Tibial nerve (tissue), 4 donors: ENCODE data around the gene LLGL2. TPM values are rescaled to one million over a fixed set of nuclear protein-coding genes. Genes with fewer than 3 reads are reported as not detected.
"Not testable (repeated sequence)": the region's sequence is repeated elsewhere in the genome, so short reads cannot be mapped to it uniquely, and the experiment has no call there.

ENCODE experiments used
- DNase-seq, 2 donors: peaks; one replicate each; pipeline ENCODE4 v3.0.0-alpha.2; 2019; ENCODE audit warnings: low spot score in 2 of 2
- H3K27ac ChIP-seq, 4 donors: fragments of 200-600 bp; sonication (generic) in 3 of 4; one replicate each; pipeline ENCODE4 v1.5.1; 2017 to 2019; ENCODE audit warnings: mild to moderate bottlenecking in 1 of 4
- H3K27me3 ChIP-seq, 2 donors: fragments of 200-600 bp; sonication (generic) in 1 of 2; one replicate each; pipeline versions ENCODE4 v1.5.1 to v1.6.0; 2017 to 2019
- H3K36me3 ChIP-seq, 3 donors: fragments of 200-600 bp; sonication (generic); one replicate each; pipeline ENCODE4 v1.5.1; 2018 to 2019
- H3K4me1 ChIP-seq, 4 donors: fragments of 200-600 bp; sonication (generic) in 3 of 4; one replicate each; pipeline ENCODE4 v1.5.1; 2017 to 2019
- H3K4me3 ChIP-seq, 4 donors: fragments of 200-600 bp; sonication (generic) in 3 of 4; one replicate each; pipeline ENCODE4 v1.5.1; 2017 to 2019; ENCODE audit warnings: mild to moderate bottlenecking in 1 of 4, moderate library complexity in 1 of 4
- H3K9me3 ChIP-seq, 4 donors: fragments of 200-600 bp; sonication (generic) in 3 of 4; one replicate each; pipeline ENCODE4 v1.5.1; 2017 to 2019
- CTCF ChIP-seq, 5 experiments: fragments of 200-600 bp in 3 of 5; fragments of 450-650 bp in 2 of 5; sonication (generic) in 3 of 5; IDR thresholded peaks; one replicate each; pipeline ENCODE4 v1.5.1; 2016 to 2019; ENCODE audit warnings: antibody characterized with exemption in 5 of 5, mild to moderate bottlenecking in 3 of 5, moderate library complexity in 2 of 5
- EP300 ChIP-seq, 2 donors: sonication (generic); formaldehyde crosslinking; IDR thresholded peaks; one replicate each; pipeline ENCODE4 v1.6.1; 2017; ENCODE audit warnings: antibody characterized with exemption in 2 of 2, mild to moderate bottlenecking in 1 of 2
- POLR2A ChIP-seq, 2 donors: fragments of 450-650 bp; IDR thresholded peaks; one replicate each; pipeline ENCODE4 v1.6.1; 2017; ENCODE audit warnings: antibody characterized with exemption in 2 of 2, mild to moderate bottlenecking in 2 of 2, moderate library complexity in 2 of 2
- whole genome bisulfite sequencing, 2 donors: methylation state at CpG; one replicate each; pipeline ENCODE4 v1.1.5; 2018; 5-methylcytosine and 5-hydroxymethylcytosine counted together
- total RNA-seq, 4 donors: library from RNA; depleted of rRNA; stranded (reverse); fragments of >200 nt; gene quantifications; one replicate each; pipeline ENCODE4 v1.1.0, GENCODE V29; 2016

The LLGL2 gene
- total RNA-seq, 4 donors from 2014 or later: 8.4 to 18.4 (median 8.8) TPM

- Histone ChIP-seq H3K27me3 (no peaks in the 10 kb centered on the region), H3K9me3 (no peaks in the 10 kb centered on the region), H3K27ac (no peak overlapping the region), H3K4me1 (peaks cover 0 to 16% (median 4%) of the 10 kb centered on the region in 4 donors), H3K4me3 (no peak overlapping the region), H3K36me3 (peaks cover 0 to 37% (median 0%) of the 10 kb centered on the region in 3 donors)
- DNase-seq: no peak
- TF ChIP-seq POLR2A (IDR thresholded peaks at IDR 0.05): no peak
- TF ChIP-seq EP300 (IDR thresholded peaks at IDR 0.05): no peak
- TF ChIP-seq CTCF (IDR thresholded peaks at IDR 0.05): no peak
- 78 to 86% methylated on average over 9 to 16 of the region's 17 CpGs for WGBS, 2 donors
These were observed 67.0 kb downstream of the LLGL2 start for GRCh38 chr17:75592348-75593020.

- H3K4me3 ChIP-seq, H3K9me3 ChIP-seq, DNase-seq, H3K27me3 ChIP-seq, H3K27ac ChIP-seq: not testable (repeated sequence)
- 90 to 92% methylated on average over 9 of the region's 9 CpGs for WGBS, 2 donors
- H3K36me3 ChIP-seq: peaks cover 0 to 37% (median 0%) of the 10 kb centered on the region in 3 donors
- peaks cover 0 to 13% (median 0%) of the 10 kb centered on the region in 4 donors for H3K4me1 ChIP-seq
These were observed 67.9 kb downstream of the LLGL2 start for GRCh38 chr17:75593430-75593829.

- TF ChIP-seq EP300 (IDR thresholded peaks at IDR 0.05) (no peak), POLR2A (IDR thresholded peaks at IDR 0.05) (no peak), CTCF (IDR thresholded peaks at IDR 0.05) (no peak)
- Histone ChIP-seq H3K4me1 (peaks cover 0 to 11% (median 0%) of the 10 kb centered on the region in 4 donors), H3K27me3 (no peaks in the 10 kb centered on the region), H3K36me3 (peaks cover 0 to 37% (median 0%) of the 10 kb centered on the region in 3 donors), H3K27ac (no peak overlapping the region), H3K4me3 (no peak overlapping the region), H3K9me3 (no peaks in the 10 kb centered on the region)
- DNase-seq: no peak
- 58 to 59% methylated on average over 17 to 20 of the region's 28 CpGs for WGBS, 2 donors
These were observed 69.2 kb downstream of the LLGL2 start for GRCh38 chr17:75594499-75595283.

- TF ChIP-seq CTCF (IDR thresholded peaks at IDR 0.05) (no peak), EP300 (IDR thresholded peaks at IDR 0.05) (no peak), POLR2A (IDR thresholded peaks at IDR 0.05) (no peak)
- Histone ChIP-seq H3K27me3 (no peaks in the 10 kb centered on the region), H3K36me3 (peaks cover 0 to 37% (median 0%) of the 10 kb centered on the region in 3 donors), H3K4me3 (no peak overlapping the region), H3K9me3 (no peaks in the 10 kb centered on the region), H3K4me1 (peaks cover 0 to 4% (median 0%) of the 10 kb centered on the region in 4 donors), H3K27ac (no peak overlapping the region)
- 61 to 70% methylated on average over 13 of the region's 13 CpGs for WGBS, 2 donors
- no peak for DNase-seq
These were observed 69.9 kb downstream of the LLGL2 start for GRCh38 chr17:75595284-75595919.

- TF ChIP-seq EP300 (IDR thresholded peaks at IDR 0.05) (no peak), CTCF (IDR thresholded peaks at IDR 0.05) (no peak), POLR2A (IDR thresholded peaks at IDR 0.05) (no peak)
- no peak overlapping the region for H3K4me3 ChIP-seq
- H3K4me1 ChIP-seq: peaks cover 0 to 1% (median 0%) of the 10 kb centered on the region in 4 donors
- no peaks in the 10 kb centered on the region for H3K9me3 ChIP-seq
- no peaks in the 10 kb centered on the region for H3K27me3 ChIP-seq
- no peak for DNase-seq
- no peak overlapping the region for H3K27ac ChIP-seq
- WGBS, 2 donors: 80 to 81% methylated on average over 5 to 6 of the region's 6 CpGs
- H3K36me3 ChIP-seq: peaks cover 0 to 37% (median 0%) of the 10 kb centered on the region in 3 donors
These were observed 70.4 kb downstream of the LLGL2 start for GRCh38 chr17:75595920-75596313.
